GM19025 (cell line): ENCODE results near the gene IL4I1.

Source experiments
- ATAC-seq: cut with Tn5 transposase; IDR thresholded peaks from one replicate; pipeline ENCODE4 v1.9.1; 2021; ENCODE audit warnings: mild to moderate bottlenecking, low read depth, moderate library complexity; ENCODE audit not compliant: unreplicated experiment

Gene IL4I1

DNA sequence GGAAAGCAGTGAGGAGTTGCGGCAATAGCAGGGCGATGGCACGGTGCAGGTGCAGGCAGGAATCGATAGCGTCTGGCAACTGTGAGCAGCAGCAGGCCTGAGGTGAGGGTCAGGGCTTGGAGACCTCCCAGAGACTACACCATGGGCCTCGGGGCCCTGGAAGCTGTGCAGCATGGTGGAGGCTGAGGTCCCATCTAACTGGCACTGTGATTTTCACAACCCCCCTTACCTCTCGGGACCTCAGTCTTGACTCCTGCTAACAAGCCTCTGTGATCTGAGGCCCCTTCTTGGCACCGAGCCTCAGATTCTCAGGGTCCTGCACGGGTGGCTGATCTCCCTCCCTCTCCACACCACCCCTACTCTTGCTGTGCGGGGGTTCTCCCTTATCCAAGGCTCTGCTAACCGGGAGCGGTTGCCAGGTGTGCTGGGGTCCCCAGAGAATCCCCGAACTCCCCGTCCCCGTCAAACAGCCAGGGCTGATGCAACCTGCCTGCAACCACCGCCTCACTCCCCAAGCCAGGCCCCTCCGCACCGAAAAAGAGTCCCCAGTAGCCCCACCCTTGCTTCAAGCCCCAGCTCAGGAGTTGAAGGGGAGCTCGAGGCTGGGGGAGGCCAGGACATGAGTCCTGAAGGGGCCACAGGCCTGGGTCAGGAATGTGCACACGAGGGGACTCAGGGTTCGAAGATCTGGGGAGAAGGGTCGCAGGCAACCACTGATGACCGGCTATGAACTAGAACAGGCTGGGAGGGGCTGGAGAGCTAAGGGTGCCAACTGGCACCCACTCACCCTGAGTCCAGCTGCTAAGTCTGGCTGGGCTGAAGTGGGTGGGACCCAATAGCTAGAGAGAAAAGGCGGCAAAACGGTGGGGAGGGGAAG is 27.6 kb upstream of the IL4I1 start:
- ATAC-seq, result no peak

DNA sequence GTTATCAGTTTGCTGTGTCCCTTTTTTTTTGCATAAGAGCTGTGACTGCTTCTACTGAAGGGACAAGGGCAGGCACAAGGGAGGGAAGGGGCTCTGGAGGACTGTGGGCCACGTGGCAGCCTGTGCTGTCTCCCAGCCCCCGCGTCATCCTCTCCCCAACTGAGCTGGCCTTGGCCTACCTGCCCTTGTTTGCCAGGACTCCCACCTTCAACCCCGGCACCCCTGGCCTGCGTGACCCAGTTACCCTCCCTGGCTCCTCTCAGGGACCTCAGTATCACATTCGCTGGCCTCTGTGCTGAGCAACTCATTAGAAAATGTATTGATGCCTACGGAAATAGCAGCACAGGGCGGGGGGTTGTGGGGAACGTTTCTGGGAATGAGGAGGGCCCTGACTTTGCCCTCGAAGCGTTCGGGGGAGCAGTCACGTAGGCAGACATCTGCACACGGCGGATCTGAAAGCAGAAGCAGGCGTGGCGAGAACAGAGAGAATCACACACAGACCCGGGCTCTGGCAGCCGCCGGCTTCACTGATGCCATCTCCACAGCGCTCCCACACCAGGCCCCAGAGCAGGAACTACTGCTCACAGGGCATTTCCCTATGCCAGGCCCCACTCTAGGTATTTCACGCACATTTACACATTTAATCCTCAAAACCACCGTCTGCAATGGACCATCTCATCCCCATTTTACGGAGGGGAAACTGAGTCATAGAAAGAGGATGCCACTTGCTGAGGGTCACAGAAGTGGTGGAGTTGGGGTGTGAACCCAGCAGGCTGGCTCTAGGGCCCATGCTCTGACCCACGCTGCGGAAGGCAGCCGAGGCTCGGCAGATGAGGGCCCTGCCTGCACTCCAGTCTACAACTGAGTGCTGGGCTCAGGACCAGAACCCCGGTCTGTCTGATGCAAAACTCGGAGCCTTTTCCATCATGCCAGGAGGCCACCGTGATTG is 26.6 kb upstream of the IL4I1 start:
- no peak for ATAC-seq

- no peak for ATAC-seq
Observed at GRCh38 chr19:49921871-49922795, 25.4 kb upstream of the IL4I1 start.

DNA sequence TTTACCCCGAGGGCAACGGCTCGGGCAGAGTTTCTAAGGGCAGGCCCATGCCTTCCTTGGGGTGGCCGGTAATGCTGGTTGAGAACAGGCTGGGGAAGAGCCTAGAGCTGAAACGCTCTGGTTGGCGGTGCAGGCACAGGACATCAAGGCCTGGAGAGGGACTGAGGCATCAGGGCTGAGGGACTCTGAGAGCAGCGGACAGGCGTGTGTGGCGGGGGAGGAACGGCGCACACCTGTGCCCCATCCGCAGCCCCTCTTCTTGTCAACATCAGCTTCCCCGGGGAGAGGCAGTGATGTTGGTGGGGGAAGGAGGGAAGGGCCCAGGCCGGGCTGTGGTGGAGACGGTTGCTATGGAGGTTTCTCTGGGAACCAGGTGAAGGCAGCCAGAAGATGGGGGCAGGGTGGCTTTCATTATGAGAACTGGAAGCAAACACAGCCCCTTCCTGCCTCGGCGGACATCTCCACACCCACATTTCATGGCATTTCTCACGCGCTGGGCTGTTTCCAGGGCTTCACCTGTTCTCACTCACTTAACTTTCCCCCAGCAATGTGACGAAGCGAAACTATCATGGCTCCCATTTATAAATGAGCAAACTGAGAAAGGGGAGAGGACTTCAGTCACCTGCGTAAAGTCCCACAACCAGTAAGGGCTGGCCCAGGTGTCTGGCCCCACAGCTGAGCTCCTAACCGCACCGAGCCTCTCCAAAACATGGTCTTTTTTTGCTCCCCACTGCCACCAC is 24.1 kb upstream of the IL4I1 start:
- no peak for ATAC-seq

- ATAC-seq, result no peak
Observed at GRCh38 chr19:49918089-49918488, 21.4 kb upstream of the IL4I1 start.

GRCh38 chr19:49916839-49917733 is 20.4 kb upstream of the IL4I1 start:
- ATAC-seq, result no peak

DNA sequence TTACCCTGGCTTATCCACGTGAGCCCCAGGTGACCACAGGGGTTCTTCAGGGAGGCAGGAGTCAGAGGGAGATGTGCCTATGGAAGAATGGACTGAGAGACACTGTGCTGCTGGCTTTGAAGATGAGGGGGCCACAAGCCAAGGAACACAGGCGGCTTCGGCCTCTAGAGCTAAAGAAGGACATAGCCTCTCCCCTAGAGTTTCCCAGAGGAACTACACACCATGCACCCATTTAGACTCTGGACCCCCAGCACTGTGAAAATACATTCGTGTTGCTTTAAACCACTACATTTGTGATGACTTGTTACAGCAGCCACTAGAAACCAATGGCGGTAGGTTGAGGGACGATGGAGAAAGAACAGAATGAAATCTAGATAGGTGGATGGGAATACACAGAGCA is 18.6 kb upstream of the IL4I1 start:
- no peak for ATAC-seq

- ATAC-seq, result no peak
Observed at GRCh38 chr19:49913720-49914119, 17.0 kb upstream of the IL4I1 start.

GRCh38 chr19:49912965-49913685 is 16.4 kb upstream of the IL4I1 start:
- ATAC-seq, result no peak

DNA sequence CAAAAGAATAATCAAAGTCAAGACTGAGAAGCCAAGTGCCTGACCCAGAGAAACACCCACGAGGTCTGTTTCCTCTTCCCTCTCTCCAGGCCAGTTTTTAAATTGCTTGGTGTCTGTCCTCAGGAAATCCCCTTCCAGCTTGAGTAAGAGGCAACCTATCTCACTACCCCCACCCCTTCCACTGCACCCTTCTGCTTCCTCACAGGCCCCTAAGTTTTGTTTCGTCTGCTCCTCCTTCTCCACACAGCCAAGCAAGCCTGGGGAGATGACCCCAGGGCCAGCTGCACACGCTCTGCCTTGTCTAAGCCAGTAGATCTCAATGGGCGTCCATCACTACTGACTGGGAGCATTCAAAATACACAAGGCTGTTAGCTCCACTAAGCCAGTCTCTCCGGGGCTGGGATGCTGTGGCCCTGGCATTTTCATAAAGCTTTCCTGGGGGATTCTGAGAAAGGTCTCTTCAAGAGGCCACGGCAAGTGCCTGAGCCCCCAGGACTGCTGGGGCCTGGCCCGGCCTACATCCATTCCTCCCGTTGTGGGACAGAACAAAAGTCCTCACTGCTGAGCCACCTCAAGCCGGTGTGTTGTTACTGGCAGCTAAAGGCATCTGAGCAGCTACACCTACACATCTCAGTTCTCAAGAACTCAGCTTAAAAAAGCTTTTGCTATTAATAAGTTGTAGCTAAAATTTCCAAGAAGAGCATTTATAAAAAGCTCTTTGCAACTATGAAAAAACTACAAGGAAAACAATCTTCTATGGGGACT is 14.9 kb upstream of the IL4I1 start:
- ATAC-seq, result no peak

DNA sequence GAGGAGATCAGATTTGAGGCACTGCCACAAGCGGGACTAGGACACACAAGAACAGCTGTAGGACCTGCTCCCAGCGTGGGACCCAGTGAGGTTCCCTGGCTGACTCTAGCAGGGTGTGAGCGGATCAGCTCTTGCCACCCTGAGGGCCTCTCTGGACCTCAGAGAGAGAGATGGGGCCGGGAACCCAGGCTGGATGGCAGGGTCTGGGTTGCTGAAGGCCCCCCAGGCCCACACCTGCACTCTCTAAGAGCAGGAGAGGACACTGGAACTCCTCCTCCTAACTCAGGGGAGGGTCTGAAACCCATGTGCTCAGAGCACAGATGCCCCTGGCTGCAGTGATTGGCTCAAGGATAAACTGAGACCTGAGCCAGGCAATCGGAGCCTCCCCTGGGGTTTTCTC is 13.5 kb upstream of the IL4I1 start:
- no peak for ATAC-seq

GRCh38 chr19:49908480-49909420 is 12.1 kb upstream of the IL4I1 start:
- no peak for ATAC-seq

DNA sequence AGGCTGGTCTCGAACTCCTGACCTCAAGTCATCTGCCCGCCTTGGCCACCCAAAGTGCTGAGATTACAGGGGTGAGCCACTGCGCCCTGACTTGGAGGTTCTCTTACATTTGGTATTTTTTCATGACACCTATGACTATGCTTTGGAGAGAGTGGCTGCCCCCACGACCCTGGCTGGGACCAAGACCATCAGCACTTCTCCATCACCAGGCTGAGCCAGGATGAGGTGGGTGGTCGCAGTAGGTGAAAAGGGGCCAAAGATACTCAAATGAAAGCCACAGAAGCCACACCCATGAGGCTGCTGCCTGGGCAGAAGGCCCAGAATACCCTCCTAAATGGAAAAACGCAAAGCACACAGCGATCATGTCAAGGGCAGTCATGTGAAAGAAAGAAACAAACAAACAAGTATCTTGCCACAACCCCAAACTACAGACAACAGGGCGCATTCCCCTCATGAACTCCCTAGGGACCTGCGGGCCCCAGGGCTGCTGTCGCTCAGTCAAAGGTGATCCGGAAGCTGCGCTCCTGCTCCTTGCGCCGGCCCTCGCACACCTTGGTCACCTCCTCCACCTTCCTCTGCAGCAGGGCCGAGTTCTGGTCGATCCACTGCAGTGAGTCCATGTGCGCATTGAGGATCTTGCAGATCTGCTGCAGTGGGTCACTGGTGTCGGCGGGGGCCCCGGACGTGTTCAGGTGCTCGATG is 11.2 kb upstream of the IL4I1 start:
- no peak for ATAC-seq

- ATAC-seq, result no peak
Observed at GRCh38 chr19:49906879-49907564, 10.3 kb upstream of the IL4I1 start.

DNA sequence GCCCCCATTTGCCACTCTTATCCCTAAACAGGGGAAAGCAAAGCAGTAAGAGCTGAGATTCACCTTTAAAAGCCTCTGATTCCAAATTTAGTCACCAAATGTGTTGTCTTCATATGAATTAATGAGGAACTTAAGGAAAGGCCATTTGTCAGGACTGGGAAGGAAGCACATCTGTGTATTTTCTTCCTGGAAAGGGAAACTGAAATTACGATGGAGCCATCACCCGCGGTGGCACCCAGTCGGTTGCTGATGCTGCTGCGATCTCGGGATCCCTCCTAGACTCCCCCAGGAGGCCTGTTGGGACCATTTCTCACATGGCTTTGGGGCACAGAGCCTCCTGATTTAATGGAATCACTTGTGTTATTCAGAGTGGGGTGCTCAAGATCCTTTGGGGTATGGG is 7.4 kb upstream of the IL4I1 start:
- ATAC-seq, result no peak
